Peyer's patch (tissue), 4 donors: ENCODE results near the gene IL20RB. TPM values are rescaled to one million over a fixed set of nuclear protein-coding genes. Genes with fewer than 3 reads are reported as not detected.

Experiments
- total RNA-seq, 4 donors: library from RNA; depleted of rRNA; stranded (reverse); fragments of >200 nt; gene quantifications; one replicate each; pipeline ENCODE4 v1.1.0, GENCODE V29; 2016

The IL20RB gene
- total RNA-seq, 4 donors from 2014 or later: 0.54 to 1.7 (median 0.81) TPM

Other genes starting within 250 kb of the IL20RB start
- 10 to 100 TPM; 22.6 to 91.6 (median 35.2) TPM for gene STAG1, start 205.6 kb upstream of the IL20RB start, total RNA-seq
- 1 to 10 TPM in 3 of 4 donors, not detected in 1; 1.9 to 2.8 (median 2.7) TPM for gene SLC35G2, start 138.9 kb upstream of the IL20RB start, total RNA-seq
- gene NCK1, start 95.8 kb upstream of the IL20RB start, total RNA-seq: 10 to 100 TPM; 11.9 to 48.7 (median 33.5) TPM